GM19239 (cell line): ENCODE results near the gene TNFRSF19.

ENCODE experiments used
- DNase-seq: peaks from one replicate; pipeline ENCODE4 v3.0.0; 2011; ENCODE audit warnings: low spot score; ENCODE audit not compliant: insufficient read length
- FAIRE-seq: peaks from 2 replicates; lab custom pipeline; 2011; peaks lifted over from hg19 to GRCh38; lab: Jason Lieb, UNC

Gene TNFRSF19

DNA sequence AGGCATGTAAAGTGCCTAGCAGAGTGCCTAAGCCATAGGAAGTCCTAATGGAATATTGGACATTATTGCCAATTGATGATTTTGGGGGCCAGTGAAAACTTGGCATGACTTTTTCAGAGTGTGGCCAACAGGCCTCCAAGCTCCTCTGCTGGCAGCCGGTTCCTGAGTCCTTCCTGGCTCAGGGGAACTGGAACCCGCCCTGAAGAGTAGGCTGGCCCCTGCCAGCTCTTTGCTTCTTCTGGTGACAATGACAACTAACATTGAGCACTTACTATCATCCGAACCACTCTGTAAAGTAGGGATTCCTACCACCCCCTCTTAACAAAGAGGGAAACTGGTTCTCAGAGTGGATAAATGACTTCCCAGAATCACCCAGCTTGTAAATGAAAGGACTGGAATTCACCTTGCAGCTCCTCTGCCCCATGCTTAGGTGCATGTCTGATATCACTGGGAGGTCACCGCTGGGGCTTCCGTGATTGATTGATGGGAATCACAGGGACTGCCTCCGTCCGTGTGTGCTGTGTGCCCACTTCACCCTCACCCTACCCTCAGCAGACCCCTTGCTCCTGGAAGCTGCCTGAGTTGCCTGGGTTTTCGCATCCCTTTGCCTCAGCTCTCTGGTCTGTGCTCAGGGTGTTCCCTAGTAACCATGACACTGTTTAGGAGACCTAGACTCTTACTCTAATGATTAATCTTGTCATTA lies 50.6 kb downstream of the TNFRSF19 start:
- FAIRE-seq, result no peak

DNA sequence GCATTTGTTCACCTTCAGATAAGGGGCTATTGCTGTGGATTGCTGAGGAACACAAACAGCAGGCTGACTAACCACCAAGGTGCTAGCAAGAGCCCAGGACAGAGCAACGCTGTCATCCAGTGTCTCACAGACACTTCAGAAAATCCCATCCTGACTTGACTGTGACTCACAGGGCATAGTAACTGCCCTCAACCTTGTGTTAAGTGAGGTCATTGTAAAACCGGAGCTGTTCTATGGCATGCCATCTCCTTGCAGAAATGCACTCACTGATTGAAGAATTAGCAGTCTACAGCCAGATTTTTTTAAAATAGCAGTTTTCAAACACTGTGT lies 51.1 kb downstream of the TNFRSF19 start:
- FAIRE-seq (no peak), DNase-seq (no peak)

More for the DNA sequence above, 50.6 kb downstream of the TNFRSF19 start:
- DNase-seq, result no peak

DNA sequence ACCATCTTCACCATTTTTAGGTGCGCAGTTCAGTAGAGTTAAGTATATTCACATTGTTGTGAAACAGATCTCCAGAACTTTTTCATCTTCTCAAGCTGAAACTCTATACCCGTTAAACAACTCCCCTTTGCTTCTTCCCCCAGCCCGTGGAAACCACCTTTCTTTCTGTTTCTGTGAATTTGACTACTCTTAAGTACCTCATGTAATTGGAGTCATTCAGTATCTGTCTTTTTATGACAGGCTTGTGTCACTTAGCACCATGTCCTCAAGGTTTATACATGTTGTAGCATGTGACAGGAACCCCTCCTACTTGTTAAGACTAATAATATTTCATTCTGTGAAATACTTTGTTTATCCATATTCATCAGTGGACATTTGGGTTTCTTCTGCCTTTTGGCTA lies 52.8 kb downstream of the TNFRSF19 start:
- DNase-seq, result no peak
- FAIRE-seq, result no peak

DNA sequence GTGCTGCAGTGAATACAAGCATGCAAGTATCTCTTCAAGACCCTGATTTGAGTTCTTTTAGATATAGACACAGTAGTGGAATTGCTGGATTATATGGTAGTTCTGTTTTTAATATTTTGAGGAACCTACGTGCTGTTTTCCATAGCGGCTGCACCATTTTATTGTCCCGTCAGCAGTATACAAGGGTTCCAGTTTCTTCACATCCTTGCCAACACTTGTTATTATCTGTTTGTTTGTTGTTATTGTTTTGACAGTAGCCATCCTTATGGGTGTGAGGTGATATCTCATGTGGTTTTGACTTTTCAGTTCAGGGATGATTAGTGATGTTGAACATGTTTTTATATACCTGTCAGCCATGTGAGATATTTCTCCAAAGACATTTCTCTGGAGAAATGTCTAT lies 53.2 kb downstream of the TNFRSF19 start:
- no peak for DNase-seq
- FAIRE-seq, result no peak

DNA sequence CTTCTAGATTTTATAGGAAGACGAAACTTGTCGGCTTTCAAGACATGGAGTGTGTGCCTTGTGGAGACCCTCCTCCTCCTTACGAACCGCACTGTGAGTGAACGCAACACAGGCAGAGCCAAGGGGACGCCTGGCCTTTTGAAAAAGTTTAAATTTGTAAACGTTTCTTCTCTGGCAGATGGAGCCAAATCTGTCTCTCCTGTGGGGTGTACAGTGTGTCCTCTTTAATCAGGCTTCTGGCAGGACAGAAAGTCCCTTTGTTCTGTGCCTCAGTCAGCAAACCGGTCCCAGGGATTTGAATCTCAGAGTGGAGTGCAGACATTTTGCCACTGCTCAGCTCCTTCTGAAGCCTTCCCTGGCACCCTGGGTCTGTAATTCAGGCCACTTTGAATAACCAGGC lies 56.5 kb downstream of the TNFRSF19 start:
- DNase-seq, result no peak
- no peak for FAIRE-seq

DNA sequence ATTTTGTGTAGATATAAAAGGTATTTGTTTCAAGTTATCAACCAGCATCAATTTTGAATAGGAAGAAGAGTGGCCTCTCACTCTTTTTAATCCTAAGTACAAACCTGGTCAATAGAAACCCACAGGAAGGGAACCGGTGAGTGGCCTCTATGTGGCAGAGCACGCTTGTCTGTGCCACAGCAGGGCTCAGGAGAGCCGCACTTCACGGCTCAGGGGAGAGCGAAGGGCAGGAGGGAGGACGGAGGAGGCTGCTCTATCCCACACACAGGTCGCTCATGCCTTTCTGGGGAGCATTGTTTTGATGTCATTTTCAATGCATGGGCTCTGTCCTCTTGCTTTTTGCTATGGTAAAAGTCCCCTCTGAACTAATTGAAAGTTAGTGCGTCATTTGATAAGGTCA lies 57.2 kb downstream of the TNFRSF19 start:
- DNase-seq (no peak), FAIRE-seq (no peak)

DNA sequence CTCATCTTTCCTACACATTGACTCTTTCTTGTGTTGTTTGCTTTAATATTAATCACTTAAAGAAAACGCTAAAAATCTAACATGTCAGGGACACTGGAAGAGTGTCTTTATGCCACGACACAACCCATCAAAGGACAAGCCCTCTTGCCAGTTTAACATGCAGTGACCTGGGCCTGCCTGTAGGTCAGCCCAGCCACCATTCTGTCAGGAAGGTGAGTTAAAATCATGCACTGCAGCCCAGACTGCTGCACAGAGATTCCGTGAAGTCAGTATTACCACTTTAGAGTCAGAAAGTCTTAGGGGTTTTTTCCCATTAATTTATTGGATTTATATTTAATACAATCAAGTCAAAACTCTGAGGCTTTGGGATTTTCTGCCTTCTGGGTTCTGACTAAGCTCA lies 58.0 kb downstream of the TNFRSF19 start:
- DNase-seq (no peak), FAIRE-seq (no peak)

DNA sequence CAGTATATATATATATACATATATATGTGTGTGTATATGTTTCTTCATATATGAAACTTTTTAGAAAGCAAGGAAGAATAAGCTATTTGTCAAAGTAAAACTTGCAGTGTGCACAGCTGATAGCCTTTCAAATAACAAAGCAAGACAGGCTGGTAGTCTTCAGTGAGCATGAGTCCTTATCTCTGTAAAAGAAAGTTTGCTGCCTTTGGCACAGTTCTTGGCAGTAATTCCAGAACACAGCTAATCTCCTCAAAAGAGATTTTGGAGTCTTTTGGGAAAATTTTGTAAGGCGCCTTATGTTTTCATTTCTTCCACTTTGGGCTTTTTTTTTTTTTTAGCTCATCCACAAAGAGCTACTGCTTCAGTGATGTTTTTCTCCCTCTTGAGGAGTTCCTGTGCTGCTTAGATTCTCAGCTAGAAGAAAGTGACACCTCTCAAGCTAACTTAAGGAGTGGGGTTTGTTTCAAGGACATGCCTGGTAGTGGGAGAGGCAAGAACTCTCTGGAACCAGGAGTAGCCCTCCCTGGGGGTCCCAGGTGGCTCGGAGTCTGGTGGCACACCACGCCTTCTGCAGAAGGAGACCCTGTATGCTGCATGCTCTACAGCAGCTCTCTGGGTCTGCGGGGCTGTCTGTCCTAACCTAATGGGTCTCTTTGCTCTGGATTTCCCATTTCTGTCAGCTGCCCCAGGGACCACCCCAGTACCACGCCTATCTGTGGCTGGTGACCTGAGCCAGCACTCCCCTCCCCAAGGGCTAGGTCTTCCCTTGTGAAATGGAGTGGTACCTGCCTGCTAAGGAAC lies 58.8 kb downstream of the TNFRSF19 start:
- DNase-seq, result no peak
- FAIRE-seq, result no peak

DNA sequence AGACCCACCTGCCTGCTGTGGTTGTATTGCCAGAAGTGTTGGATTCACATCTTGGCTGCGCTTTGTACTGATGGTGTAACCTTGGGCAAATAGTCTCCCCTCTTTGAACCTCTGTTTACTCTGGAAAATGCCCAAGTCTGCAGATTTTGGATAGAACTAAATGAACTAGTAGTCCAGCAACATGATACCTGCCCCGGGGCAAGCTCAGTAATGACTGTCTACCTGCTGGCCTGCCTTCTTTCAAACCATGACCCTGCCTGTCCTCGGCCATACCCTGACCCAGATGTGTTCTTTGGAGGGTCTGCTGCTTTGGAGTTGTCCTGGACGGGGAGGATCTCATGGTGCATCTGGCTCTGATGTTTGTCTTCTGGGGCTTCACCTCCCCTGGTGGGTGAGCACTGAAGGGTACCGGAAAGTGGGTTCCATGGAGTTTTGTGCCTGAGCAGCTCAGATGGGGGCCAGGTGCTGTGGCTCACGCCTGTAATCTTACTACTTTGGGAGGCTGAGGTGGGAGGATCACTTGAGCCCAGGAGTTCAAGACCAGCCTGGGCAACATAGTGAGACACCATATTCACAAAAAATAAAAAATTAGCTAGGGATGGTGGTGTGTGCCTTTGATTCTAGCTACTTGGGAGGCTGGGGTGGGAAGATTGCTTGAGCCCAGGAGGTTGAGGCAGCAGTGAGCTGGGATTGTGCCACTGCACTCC lies 59.5 kb downstream of the TNFRSF19 start:
- FAIRE-seq (no peak), DNase-seq (no peak)

DNA sequence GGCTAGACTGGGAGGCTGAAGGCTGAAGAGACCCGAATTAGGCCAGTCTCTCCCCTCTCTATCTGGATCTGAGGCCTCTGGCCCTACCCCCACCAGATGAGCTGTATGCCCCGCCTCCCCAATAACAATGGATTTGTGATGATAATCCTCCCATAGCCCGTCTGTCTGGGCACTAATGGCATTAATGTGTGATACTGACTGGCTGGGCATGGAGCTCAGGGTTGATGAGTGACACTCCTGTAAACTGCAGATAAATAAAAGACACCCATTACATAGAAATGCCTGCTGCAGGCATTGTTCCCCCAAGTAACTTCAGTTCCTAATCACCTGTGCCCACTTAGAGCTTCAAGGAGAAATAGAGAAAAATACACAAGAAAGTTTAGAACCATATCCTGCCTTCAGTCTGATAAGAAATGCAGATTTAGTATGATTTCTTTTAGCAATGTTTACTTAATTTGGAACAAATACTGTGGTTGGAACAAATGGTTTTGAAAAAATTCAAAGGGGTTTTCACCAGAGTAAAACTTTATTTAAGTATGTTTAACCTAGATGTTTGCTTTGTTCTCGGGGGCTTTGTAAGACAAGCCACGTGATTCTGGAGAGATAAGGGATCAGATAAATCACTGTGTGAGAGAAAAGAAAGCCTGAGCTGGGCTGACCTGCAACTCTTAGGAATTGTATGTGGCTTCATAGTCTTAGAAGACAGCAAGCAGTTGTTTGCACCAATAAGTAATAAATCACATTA lies 60.3 kb downstream of the TNFRSF19 start:
- FAIRE-seq, result no peak
- no peak for DNase-seq

DNA sequence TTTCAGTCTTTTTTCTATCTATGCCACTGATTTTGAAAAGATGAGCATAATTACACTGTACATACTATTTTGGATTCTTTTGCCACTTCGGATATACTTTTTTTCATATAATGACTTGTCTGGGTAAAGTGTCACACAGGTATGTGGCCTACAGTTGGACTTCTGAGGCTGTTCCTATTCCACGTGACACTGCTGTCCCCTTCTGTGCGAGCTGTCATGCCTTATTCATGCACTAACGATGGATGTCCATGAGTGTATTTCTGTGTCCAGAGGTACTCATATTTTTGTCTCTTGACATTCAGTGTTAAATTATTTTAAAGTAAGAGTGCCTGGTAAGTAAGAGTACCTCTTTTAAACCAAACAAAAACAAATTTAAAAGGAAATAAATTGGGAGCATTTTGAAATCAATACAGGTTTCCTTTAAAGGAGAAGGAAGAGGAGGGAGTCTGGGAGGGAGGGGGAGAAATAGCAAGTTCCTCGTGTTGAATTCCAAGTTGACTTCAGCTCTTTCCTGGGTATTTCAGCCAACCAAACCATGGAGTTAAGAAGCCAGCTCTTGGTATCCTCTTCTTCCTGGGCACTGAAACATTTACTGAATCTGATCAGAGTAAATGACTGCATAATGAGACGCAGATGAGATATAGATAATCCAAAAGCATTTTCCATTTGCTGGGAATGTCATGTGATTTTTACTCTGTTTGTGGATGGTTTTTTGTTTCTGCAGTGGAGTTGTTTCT lies 61.3 kb downstream of the TNFRSF19 start:
- no peak for FAIRE-seq
- no peak for DNase-seq

DNA sequence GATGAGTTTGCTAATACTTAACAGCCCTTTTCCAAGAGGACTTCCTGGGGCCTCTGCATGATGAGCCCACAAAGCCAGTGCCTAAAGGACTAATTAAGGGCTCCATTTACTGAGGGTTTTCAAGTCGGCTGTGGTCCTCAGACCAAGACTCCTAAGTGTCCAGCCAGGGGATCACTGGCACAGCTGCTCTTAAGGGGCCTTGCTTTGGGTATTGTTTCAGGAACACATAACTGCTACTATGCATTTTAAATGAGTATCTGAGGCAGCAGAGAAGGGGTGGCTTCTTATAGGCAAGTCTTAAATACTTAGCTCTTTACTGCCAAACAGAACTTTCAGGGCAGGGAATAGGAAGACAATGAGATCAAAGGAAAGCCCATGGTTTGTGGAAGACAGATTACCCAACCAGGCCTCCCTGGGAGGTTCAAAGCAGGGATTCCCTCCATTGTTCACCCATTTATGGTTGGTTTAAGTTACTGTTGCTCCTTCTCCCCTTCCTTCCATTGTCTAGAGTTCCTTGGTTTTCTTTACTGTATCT lies 61.9 kb downstream of the TNFRSF19 start:
- FAIRE-seq, result no peak
- no peak for DNase-seq

DNA sequence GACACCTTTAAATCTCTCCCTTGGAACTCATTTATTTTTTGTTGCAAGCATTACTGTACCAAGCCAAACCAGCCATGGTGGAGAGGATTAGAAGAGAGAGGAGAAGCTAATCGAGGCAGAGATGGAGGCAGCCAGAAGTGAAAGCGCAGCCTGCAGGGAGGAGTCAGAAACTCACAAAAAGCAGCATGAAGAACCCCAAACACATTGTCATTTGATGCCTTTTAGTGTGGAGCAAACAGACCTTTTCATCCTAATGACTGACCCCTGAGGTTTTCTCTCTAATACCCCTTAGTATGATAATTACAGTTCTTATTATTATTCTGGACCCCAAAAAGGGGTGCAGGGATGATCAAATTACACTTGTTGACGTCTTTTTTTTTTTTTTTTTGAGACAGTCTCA lies 62.5 kb downstream of the TNFRSF19 start:
- FAIRE-seq (no peak), DNase-seq (no peak)

DNA sequence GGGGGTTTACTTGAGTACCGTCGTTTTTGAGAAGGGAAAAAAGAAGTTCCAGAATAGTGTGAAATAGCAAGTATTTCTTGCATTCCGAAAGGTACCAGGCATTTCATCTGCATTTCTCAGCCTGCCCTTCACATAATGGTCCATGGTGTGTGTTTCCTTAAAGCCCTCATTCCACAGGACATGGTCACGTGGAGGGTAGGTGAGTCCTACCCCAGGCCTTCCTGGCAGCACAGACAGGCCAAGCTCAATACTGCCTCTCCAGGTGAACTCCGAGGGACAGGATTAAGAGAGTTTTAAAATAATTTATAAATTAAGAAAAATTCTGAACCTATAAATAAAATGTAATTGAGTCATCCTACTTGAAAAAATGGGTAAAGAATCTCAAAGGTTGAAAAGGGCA lies 64.7 kb downstream of the TNFRSF19 start:
- DNase-seq (no peak), FAIRE-seq (no peak)

DNA sequence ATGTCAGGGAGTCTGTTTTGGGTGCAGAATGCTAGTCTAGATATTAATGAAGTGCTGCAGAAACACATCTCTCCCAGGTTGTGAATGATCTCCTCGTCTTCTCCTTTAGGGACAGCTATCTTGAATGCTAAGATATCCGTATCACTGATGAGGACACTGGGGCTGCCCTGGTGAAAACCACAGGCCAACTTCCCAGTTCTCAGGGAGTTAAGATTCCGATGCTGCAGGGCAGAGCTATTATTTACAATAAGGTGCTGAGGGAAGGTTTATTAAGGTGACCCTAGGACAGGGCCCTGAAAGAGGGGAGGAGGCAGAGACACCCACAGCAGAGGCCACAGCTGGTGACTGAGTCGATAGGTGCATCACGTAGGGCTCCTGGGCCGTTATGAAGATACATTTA lies 66.1 kb downstream of the TNFRSF19 start:
- DNase-seq, result no peak
- no peak for FAIRE-seq

DNA sequence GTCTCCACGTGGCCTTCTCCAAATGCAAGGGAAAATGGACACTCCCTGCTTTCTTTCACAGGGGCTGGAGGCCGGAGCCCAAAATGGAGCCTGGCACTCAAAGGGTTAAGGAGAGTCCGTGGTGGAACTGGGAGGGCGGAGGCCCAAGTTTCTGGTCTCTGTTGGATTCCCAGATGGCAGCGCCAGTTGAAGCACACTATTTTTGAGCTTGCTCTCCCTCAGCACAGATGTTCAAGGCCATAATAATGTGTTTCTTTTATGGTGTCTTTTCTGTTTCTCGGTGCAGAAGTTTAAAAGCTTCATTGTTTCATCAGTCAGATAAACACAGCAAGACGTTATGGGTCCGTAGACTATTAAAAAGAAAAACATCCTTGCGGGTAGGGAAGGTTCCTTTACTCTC lies 67.6 kb downstream of the TNFRSF19 start:
- no peak for DNase-seq
- FAIRE-seq, result no peak

DNA sequence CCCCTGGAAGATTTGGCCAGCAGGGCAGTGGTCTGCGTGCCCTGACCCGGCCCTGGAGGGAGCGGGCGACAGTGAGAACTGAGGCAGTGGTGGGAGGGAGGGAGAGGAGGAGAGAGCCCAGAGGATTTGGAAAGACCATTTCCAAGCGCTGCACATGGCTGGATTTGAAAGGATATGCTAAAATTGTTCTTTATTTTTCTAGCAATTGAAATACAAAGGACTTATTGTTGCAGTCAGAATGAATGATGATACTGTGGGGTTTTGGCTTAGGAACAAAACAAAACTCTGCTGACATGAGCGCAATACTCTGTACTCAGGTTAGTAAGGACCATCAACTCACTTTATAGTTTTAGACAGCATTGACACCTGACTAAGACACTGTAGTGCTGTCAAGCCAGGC lies 69.5 kb downstream of the TNFRSF19 start:
- DNase-seq (no peak), FAIRE-seq (no peak)

DNA sequence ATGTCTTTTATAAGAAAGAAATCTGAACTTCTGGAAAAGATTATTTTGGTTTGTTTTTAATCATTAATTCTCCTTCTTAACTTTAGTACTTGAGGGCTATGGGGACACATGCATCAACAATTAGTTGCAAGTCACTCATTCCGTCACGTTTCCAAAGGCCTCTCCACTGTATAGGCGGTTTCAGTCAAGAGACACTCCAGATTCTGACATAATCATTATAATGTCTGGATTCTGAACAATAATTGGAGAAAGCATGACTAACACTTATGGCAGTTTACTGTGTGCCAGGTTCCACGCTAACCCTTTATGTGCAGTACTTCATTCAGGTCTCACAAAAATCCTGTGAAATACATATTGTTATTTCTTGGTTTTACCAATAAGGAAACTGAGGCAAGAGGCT lies 71.9 kb downstream of the TNFRSF19 start:
- DNase-seq, result no peak

DNA sequence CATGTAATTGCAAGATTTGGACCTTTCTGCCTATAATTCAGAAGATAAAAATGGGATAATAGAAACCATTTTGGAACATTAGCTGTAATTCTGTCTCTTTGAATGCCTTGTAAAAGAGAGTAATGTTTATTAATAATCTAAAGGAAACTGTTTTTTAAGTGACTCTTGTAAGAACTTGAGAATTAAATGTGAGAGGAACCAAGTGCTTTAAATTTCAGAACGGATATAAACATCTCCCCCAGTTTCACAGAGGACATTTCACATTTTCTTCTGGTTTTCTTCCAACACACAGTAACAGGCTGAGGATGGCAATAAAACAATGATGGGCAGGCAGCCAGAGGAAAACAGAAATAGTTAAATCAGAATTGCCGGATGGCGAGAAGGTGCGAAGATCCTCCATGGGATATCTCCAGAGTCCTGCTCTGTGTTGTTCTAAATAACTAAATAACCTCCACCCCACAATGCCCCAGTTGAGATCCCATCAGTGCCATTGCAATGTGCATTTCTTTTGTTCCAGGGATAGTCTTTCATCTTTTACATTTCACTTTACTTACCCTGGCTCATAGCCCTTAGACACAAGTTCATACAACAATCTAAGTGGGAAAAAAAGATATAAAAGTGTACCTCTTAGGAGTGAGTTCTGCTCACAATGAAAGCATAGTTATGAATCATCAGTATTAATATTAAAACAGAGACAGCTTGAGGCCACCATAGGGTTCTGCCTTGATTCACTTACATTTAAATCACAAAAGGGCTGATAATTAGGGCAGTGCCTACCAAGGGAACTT lies 73.3 kb downstream of the TNFRSF19 start:
- FAIRE-seq, result no peak

More for the DNA sequence above, 71.9 kb downstream of the TNFRSF19 start:
- FAIRE-seq, result no peak

More for the DNA sequence above, 73.3 kb downstream of the TNFRSF19 start:
- DNase-seq, result no peak
